GM23248 (cell line): ENCODE data around the gene CTNNBIP1.

Source experiments
- EZH2 ChIP-seq: fragments of 200-600 bp; sonication (generic); IDR thresholded peaks from 2 replicates; pipeline ENCODE4 v1.6.1; 2018; ENCODE audit warnings: antibody characterized with exemption, mild to moderate bottlenecking; ENCODE audit not compliant: insufficient read depth, poor library complexity, severe bottlenecking
- EZH2phosphoT487 ChIP-seq: fragments of 200-600 bp; sonication (generic); IDR thresholded peaks from 2 replicates; pipeline ENCODE4 v1.6.1; 2018; ENCODE audit warnings: antibody characterized with exemption, moderate library complexity, mild to moderate bottlenecking, low read depth; ENCODE audit not compliant: insufficient read depth

GRCh38 chr1:9835404-9835757 is 74.7 kb downstream of the CTNNBIP1 start:
- TF ChIP-seq EZH2phosphoT487, result no peak
- TF ChIP-seq EZH2, result no peak
